ENCODE measurements around the gene TBC1D5. TPM values are rescaled to one million over a fixed set of nuclear protein-coding genes. Genes with fewer than 3 reads are reported as not detected.
A peak's percentile ranks its signal among the peaks of the same experiment; 100 is the strongest.

Gene TBC1D5
- total RNA-seq, 1 donor from 2014 or later = 108 TPM

- H3K27me3 Mint-ChIP-seq (ENCODE audit: insufficient read depth, low read depth) = no peaks in the 10 kb centered on the region
- no peaks in the 10 kb centered on the region for H3K79me2 ChIP-seq (ENCODE audit: low read depth)
- H3K4me1 ChIP-seq = peaks cover 20% of the 10 kb centered on the region
- H3F3A ChIP-seq (ENCODE audit: low read depth) = no peaks in the 10 kb centered on the region
- H2AFZ ChIP-seq (replicated peaks) = no peak overlapping the region
- H3K27me3 ChIP-seq = no peaks in the 10 kb centered on the region
- no peak for DNase-seq (ENCODE audit: low spot score)
- no peaks in the 10 kb centered on the region for H3K9me3 ChIP-seq (ENCODE audit: low read depth)
- peaks cover 26% of the 10 kb centered on the region for H3K4me1 Mint-ChIP-seq
- H3K4me3 Mint-ChIP-seq = no peak overlapping the region
- no peak overlapping the region for H3K4me2 ChIP-seq
- H3K4me3 ChIP-seq = no peak overlapping the region
- no peak overlapping the region for H3K27ac ChIP-seq
- no peaks in the 10 kb centered on the region for H3K36me3 ChIP-seq
- peaks cover 1% of the 10 kb centered on the region for H3K36me3 Mint-ChIP-seq
- no peaks in the 10 kb centered on the region for H3K9me3 Mint-ChIP-seq
- no peak for TF ChIP-seq EZH2 (IDR thresholded peaks at IDR 0.05)
- TF ChIP-seq CTCF (IDR thresholded peaks at IDR 0.05) = no peak
- no peak for TF ChIP-seq EZH2phosphoT487 (IDR thresholded peaks at IDR 0.05)
- H3K27ac Mint-ChIP-seq = no peak overlapping the region
- H3K9ac ChIP-seq = no peak overlapping the region
- no peaks in the 10 kb centered on the region for H4K20me1 ChIP-seq (ENCODE audit: low read depth)
Measured at GRCh38 chr3:17555525-17555924, 186.9 kb downstream of the TBC1D5 start.

GRCh38 chr3:17554078-17554477 is 188.4 kb downstream of the TBC1D5 start:
- TF ChIP-seq EZH2 (IDR thresholded peaks at IDR 0.05) (no peak), CTCF (IDR thresholded peaks at IDR 0.05) (no peak), EZH2phosphoT487 (IDR thresholded peaks at IDR 0.05) (no peak)
- no peaks in the 10 kb centered on the region for H3K36me3 ChIP-seq

GRCh38 chr3:17553080-17553479 is 189.4 kb downstream of the TBC1D5 start:
- Histone ChIP-seq H3K27me3 (no peaks in the 10 kb centered on the region), H4K20me1 (ENCODE audit: low read depth) (no peaks in the 10 kb centered on the region), H2AFZ (replicated peaks) (no peak overlapping the region), H3K9ac (no peak overlapping the region), H3K27ac (no peak overlapping the region), H3K4me1 (peaks cover 20% of the 10 kb centered on the region), H3K36me3 (no peaks in the 10 kb centered on the region), H3F3A (ENCODE audit: low read depth) (no peaks in the 10 kb centered on the region), H3K9me3 (ENCODE audit: low read depth) (no peaks in the 10 kb centered on the region), H3K4me3 (no peak overlapping the region), H3K4me2 (peak overlapping the region; percentile 4), H3K79me2 (ENCODE audit: low read depth) (no peaks in the 10 kb centered on the region)
- Mint-ChIP-seq H3K4me3 (no peak overlapping the region), H3K36me3 (peaks cover 1% of the 10 kb centered on the region), H3K9me3 (no peaks in the 10 kb centered on the region), H3K27me3 (ENCODE audit: insufficient read depth, low read depth) (no peaks in the 10 kb centered on the region), H3K4me1 (peaks cover 26% of the 10 kb centered on the region), H3K27ac (no peak overlapping the region)
- DNase-seq (ENCODE audit: low spot score) = no peak
- TF ChIP-seq EZH2 (IDR thresholded peaks at IDR 0.05) (no peak), CTCF (IDR thresholded peaks at IDR 0.05) (no peak), EZH2phosphoT487 (IDR thresholded peaks at IDR 0.05) (no peak)

More at GRCh38 chr3:17554078-17554477, 188.4 kb downstream of the TBC1D5 start:
- H3K9me3 ChIP-seq (ENCODE audit: low read depth) = no peaks in the 10 kb centered on the region
- no peak for DNase-seq (ENCODE audit: low spot score)
- H3K9ac ChIP-seq = no peak overlapping the region
- Mint-ChIP-seq H3K27me3 (ENCODE audit: insufficient read depth, low read depth) (no peaks in the 10 kb centered on the region), H3K27ac (no peak overlapping the region), H3K4me3 (no peak overlapping the region), H3K4me1 (peaks cover 26% of the 10 kb centered on the region), H3K9me3 (no peaks in the 10 kb centered on the region), H3K36me3 (peaks cover 1% of the 10 kb centered on the region)
- no peaks in the 10 kb centered on the region for H3F3A ChIP-seq (ENCODE audit: low read depth)
- no peaks in the 10 kb centered on the region for H3K27me3 ChIP-seq
- H3K4me2 ChIP-seq = no peak overlapping the region
- no peaks in the 10 kb centered on the region for H4K20me1 ChIP-seq (ENCODE audit: low read depth)
- H3K27ac ChIP-seq = no peak overlapping the region
- H3K79me2 ChIP-seq (ENCODE audit: low read depth) = no peaks in the 10 kb centered on the region
- no peak overlapping the region for H3K4me3 ChIP-seq
- H2AFZ ChIP-seq (replicated peaks) = no peak overlapping the region
- H3K4me1 ChIP-seq = peaks cover 20% of the 10 kb centered on the region

Measured in neural progenitor cell (in vitro differentiated cells).